Muscle of back (tissue), 11 donors: ENCODE data around the gene CCDC88C. TPM values are rescaled to one million over a fixed set of nuclear protein-coding genes. Genes with fewer than 3 reads are reported as not detected.

ENCODE experiments used
- DNase-seq, 3 donors: peaks; one replicate each; pipeline versions ENCODE4 v3.0.0 to v3.0.0-alpha.2; 2013
- polyA plus RNA-seq, 10 donors: library from polyadenylated mRNA; unstranded; fragments of 120-200 nt; gene quantifications; one replicate each; pipeline ENCODE4 v1.2.1, GENCODE V29; 2013; ENCODE audit not compliant: insufficient read length in 10 of 10

Gene CCDC88C
- polyA plus RNA-seq, 10 donors: 8.3 to 15.5 (median 13.3) TPM

GRCh38 chr14:91291786-91292405, 125.7 kb downstream of the CCDC88C start:
- DNase-seq: no peak

GRCh38 chr14:91290986-91291385, 126.6 kb downstream of the CCDC88C start:
- DNase-seq: no peak

GRCh38 chr14:91289464-91289863, 128.2 kb downstream of the CCDC88C start:
- DNase-seq: no peak

DNA sequence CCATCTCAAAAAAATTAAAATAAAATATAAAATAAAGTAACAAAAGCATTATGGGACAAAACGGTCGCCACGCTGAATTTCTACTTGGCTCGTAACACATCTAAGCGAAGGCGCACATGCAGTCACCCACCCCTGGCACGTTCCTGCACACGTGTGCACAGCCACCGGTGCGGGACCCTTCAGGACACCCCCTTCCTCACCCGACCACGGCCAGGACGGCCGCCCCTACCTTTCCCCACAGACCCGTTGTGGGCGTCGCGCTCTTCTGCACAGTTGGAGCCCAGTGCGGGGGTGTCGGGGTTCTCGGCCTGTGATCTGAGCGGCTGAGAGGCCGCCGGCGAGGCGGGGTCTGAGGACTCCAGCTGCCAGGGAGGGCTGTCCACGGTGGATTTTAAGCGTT, 128.7 kb downstream of the CCDC88C start:
- no peak for DNase-seq

GRCh38 chr14:91286530-91286937, 131.1 kb downstream of the CCDC88C start:
- DNase-seq: peak; percentile 63 to 79 (median 74)

DNA sequence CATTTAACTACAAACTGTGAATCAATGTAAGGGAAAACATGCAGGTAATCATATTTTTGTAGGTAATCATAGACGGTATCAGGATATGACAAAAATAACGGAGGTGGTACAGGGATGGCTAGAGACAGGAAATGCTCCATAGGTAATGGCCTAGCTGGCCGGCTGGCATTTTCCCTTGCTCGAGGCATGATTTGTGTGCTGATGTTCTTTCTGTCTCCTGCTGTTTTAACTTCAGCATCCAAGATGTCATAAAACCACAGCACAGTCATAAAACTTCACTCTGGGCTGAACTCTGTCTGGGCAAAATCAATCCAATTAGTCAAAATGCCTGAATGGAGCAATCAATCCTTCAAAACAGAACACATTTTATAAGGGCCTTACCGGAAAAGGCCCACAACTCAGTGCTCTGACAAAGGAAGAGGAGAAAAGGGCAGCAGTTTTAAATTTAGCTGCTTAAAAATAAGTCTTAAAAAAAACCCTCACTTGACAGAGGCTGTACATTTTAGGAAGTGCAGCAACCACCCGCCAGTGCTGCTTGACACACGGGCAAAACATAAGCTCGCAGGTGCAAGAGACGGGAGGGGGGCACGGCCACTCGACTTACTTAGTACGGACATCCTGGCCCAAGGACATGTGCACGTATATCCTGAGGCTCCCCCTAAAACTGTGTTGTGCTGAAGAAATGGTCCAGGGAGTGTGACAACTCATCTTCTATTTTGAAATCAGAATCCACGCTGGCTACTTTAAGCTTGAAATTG, 132.7 kb downstream of the CCDC88C start:
- no peak for DNase-seq

DNA sequence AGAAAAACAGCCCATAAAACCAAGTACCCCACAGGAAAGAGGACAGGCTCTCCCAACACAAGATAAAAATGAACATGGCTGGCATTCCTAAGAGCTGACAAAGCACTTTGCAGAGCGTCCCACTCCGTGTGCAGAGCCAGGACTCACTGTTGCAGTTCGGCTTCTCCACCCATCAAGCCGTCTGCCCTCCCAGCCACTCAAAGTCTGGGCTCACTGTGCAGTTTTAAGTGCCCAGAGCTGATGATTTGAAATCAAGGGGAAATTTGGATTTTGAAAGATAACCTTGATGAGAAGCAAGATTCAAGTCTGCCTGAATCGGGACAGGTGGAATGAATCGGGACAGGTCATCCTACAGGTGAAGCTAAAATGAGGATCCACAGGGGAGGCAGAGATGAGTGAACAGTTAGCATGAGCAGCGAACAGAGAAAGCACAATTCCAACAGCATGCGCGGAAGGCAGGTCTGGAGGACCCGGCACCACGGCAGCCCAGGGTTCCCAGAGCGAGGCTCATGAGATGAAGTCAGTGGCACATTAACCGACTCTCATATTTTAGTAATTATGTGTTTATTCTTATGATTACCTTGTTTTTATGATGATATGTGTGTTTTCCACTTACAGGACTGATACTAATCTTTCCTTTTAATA, 133.4 kb downstream of the CCDC88C start:
- DNase-seq: peak in 1 of 3 donors; percentile 31

- DNase-seq: no peak
Observed at GRCh38 chr14:91283666-91284065, 134.0 kb downstream of the CCDC88C start.

DNA sequence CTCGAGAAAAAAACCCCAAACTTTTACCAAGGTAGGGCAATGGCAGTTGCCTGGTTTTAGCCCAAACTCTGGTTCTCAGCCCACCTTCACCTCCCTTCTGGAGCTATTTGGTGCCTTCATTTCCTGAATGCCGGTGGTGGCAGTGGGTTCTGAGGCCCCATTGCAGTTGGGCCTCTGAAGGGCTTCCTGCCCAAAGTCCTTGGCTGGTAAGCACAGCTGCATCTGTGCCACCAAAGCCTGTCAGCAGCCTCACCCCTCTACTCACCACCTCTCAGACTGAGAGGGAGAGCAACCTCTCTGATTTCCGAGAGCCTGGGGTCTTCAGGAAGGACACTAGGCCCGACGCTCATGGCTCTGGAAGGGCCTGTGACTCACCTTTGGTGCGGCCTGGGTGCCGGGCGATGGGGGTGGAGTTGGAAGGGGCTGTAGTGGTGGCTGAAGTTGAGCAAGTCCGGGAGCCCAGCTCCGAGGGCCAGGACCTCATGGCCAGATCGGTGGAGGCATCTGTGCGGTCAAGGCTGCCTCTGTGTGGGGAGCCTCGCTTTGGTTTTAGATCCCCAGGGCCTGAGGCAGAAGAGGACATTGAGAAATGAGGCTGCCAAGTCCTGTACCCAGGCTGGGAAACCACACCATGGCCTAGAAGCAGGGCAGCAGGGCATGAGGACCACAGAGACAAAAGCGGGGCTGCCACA, 134.5 kb downstream of the CCDC88C start:
- no peak for DNase-seq

DNA sequence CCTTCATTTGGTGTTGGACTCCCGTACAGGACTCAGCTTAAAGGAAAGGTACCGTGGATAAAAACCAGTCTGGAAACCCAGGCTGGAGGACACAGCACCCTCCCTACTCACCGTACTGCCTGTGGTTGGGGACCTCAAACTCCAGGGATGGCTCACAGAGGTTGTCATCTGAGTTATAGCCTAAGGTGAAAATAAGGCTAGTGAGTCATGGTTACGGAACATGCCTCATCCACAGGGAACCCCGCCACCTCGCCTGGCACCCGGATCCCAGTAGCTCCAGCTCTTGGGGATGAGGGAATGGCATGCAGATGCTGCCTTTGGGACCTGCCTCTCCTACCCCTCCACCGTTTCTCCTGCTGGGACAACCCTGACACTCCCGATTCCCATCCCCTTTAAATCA, 136.3 kb downstream of the CCDC88C start:
- no peak for DNase-seq

GRCh38 chr14:91280129-91280528, 137.5 kb downstream of the CCDC88C start:
- no peak for DNase-seq

DNA sequence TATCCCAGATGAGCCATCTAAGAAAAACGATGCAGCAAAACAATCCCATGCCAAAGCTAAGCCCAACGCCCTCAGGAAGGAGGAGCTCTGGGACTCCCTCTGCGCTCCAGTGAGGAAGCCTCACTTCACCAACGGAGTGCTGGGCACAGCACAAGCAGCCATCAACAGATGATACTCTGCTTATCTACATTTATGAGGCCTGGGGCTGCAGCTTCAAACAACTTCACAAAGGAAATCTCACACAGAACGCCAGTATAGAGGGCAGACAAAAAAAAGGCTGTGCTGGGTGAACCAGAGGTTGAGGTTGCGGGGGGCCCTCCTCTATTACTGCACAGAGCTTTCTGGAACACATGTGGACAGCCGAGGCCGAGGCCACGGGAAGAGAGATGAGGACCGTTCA, 138.3 kb downstream of the CCDC88C start:
- no peak for DNase-seq

DNA sequence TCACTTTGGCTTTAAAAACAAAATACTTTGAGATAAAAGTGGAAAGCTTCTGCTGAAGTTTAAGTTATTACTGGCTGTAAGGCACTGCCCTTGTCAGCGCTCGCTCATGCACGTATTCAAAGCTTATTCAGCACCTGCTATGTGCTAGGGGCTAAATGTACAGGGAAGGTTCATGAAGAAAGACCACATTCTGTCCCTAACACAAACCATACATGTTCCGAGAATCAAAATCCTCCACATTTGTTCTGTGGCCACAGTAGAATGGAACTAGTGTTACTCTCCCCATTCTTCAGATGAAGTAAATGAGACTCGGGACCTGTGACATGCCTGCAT, 139.3 kb downstream of the CCDC88C start:
- DNase-seq: no peak

GRCh38 chr14:91277546-91278382, 139.9 kb downstream of the CCDC88C start:
- DNase-seq: no peak

GRCh38 chr14:91274796-91275195, 142.8 kb downstream of the CCDC88C start:
- DNase-seq: no peak

DNA sequence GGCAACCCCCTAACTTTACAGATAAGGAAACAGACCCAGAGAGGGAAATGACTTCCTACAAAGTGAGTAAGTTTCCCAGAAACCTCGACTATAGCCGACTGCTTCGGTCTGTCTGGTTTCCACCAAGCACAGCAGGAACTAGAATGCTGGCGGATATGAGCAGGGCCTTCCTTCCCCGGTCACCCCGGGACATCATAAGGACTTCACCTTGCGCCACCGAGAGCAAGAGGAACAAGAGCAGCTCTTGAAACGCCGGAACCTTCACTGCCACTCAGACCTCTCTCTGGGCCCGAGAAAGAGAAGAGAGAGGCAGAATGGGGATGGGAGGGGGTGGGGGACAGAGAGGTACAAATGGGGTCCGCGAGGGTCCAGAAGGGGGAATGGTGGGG, 143.7 kb downstream of the CCDC88C start:
- no peak for DNase-seq

GRCh38 chr14:91273273-91273884, 144.2 kb downstream of the CCDC88C start:
- no peak for DNase-seq

- no peak for DNase-seq
Observed at GRCh38 chr14:91272341-91273272, 145.0 kb downstream of the CCDC88C start.

GRCh38 chr14:91271639-91272038, 146.0 kb downstream of the CCDC88C start:
- no peak for DNase-seq

DNA sequence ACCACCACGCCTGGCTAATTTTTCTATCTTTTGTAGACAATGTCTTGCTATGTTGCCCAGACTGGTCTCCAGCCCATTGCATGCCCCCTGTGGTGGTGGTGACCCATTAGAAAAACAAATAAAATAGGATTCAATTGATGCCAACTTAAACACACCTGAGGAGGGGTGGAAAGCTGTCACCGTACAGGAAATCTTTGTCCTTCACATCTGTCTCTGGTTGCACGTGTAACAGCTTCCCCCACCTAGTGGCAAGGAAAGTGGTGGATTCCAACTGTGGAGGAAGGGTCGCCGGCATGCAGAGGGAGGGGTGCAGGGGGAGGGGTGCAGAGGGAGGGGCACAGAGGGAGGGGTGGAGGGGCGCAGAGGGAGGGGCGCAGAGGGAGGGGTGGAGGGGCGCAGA, 147.0 kb downstream of the CCDC88C start:
- DNase-seq: no peak
